A549 (cell line): Measurements from ENCODE around the gene LRRC36. TPM values are rescaled to one million over a fixed set of nuclear protein-coding genes. Genes with fewer than 3 reads are reported as not detected.

Experiments used
- ATAC-seq, 2 experiments: fragments of 200-7000 bp in 1 of 2; fragments of >200 bp in 1 of 2; cut with Nextera tagmentation in 1 of 2; cut with Tn5 transposase in 1 of 2; 3 replicates each; pipeline versions ENCODE4 v1.8.0 to v1.9.1; 2018 to 2020; ENCODE audit warnings: mild to moderate bottlenecking in 1 of 2, moderate library complexity in 1 of 2
- CTCF ChIA-PET: fragments of 300-600 bp; sonication (Branson Sonifier 250); formaldehyde crosslinking; extraction: SDS; loops from one replicate; lab custom pipeline; 2021; ENCODE audit warnings: antibody characterized with exemption, inconsistent platforms; lab: Yijun Ruan, JAX
- POLR2A ChIA-PET: fragments of 350-600 bp; formaldehyde crosslinking; extraction: SDS; loops from one replicate; lab custom pipeline; 2021; ENCODE audit warnings: antibody characterized with exemption, inconsistent platforms; lab: Yijun Ruan, JAX
- DNase-seq, 2 experiments: peaks; one replicate each; pipeline versions ENCODE4 v3.0.0 to v3.0.0-alpha.2; 2011 to 2016; ENCODE audit warnings: low read depth in 1 of 2, low spot score in 1 of 2
- FAIRE-seq: peaks from 2 replicates; lab custom pipeline; 2011; peaks lifted over from hg19 to GRCh38; lab: Jason Lieb, UNC
- H3K27ac ChIP-seq, 2 experiments: fragments of >200 bp; sonication (Bioruptor Twin); formaldehyde crosslinking; 3 replicates each; pipeline ENCODE4 v1.5.1; 2016 to 2017
- H3K4me1 ChIP-seq: fragments of >200 bp; sonication (Bioruptor Twin); formaldehyde crosslinking; 3 replicates; pipeline ENCODE4 v1.6.1; 2016
- H3K4me2 ChIP-seq: fragments of >200 bp; sonication (Bioruptor Twin); formaldehyde crosslinking; 3 replicates; pipeline ENCODE4 v1.6.1; 2016
- H3K4me3 ChIP-seq: fragments of >200 bp; sonication (Bioruptor Twin); formaldehyde crosslinking; 3 replicates; pipeline ENCODE4 v1.5.1; 2016
- H3K9me3 ChIP-seq: fragments of >200 bp; sonication (Bioruptor Twin); formaldehyde crosslinking; 3 replicates; pipeline ENCODE4 v1.6.1; 2016
- BHLHE40 ChIP-seq: IDR thresholded peaks from 2 replicates; pipeline ENCODE4 v1.6.1; 2012; ENCODE audit warnings: low read depth, low read length, inconsistent platforms
- CHD4 ChIP-seq: fragments of 200-600 bp; sonication (generic); IDR thresholded peaks from 2 replicates; pipeline ENCODE4 v1.6.1; 2016; ENCODE audit warnings: antibody characterized with exemption, mild to moderate bottlenecking, borderline replicate concordance
- CTCF ChIP-seq: fragments of >200 bp; sonication (Bioruptor Twin); formaldehyde crosslinking; IDR thresholded peaks from 3 replicates; pipeline ENCODE4 v1.5.1; 2016
- ELK1 ChIP-seq: fragments of 150-350 bp; IDR thresholded peaks from 2 replicates; pipeline ENCODE4 v1.6.1; 2014; ENCODE audit warnings: low read depth, mild to moderate bottlenecking, low read length
- ESRRA ChIP-seq: fragments of 150-350 bp; IDR thresholded peaks from 2 replicates; pipeline ENCODE4 v1.6.1; 2014; ENCODE audit warnings: mild to moderate bottlenecking, low read length, borderline replicate concordance
- HES2 ChIP-seq: fragments of >200 bp; sonication (Bioruptor Twin); formaldehyde crosslinking; IDR thresholded peaks from 2 replicates; pipeline ENCODE4 v1.6.1; 2016
- HOXA7 ChIP-seq: fragments of 250-450 bp; sonication (Bioruptor Pico); IDR thresholded peaks from 2 replicates; pipeline ENCODE4 v1.5.0; 2020; ENCODE audit warnings: mild to moderate bottlenecking, moderate library complexity
- HOXB13 ChIP-seq: fragments of 250-450 bp; sonication (Bioruptor Pico); IDR thresholded peaks from 2 replicates; pipeline ENCODE4 v1.5.0; 2020; ENCODE audit warnings: low read depth, mild to moderate bottlenecking, moderate library complexity
- JUN ChIP-seq, 2 experiments: fragments of >200 bp; sonication (Bioruptor Twin); formaldehyde crosslinking; IDR thresholded peaks; 2 replicates in 1 of 2; 3 replicates in 1 of 2; pipeline ENCODE4 v1.6.1; 2016 to 2017
- MYC ChIP-seq: IDR thresholded peaks from 2 replicates; pipeline ENCODE4 v1.6.1; 2012; ENCODE audit warnings: mild to moderate bottlenecking, inconsistent platforms, low read length, improper control_type of control experiment, borderline replicate concordance
- PHF8 ChIP-seq: fragments of 200-600 bp; sonication (generic); IDR thresholded peaks from 2 replicates; pipeline ENCODE4 v1.6.1; 2016; ENCODE audit warnings: low read depth, mild to moderate bottlenecking, antibody characterized with exemption, moderate library complexity, borderline replicate concordance
- RAD21 ChIP-seq, 2 experiments: fragments of >200 bp in 1 of 2; sonication (Bioruptor Twin) in 1 of 2; formaldehyde crosslinking in 1 of 2; IDR thresholded peaks in 1 of 2; conservative IDR thresholded peaks in 1 of 2; 2 replicates in 1 of 2; 3 replicates in 1 of 2; pipeline ENCODE4 v1.6.1; 2012 to 2018; ENCODE audit warnings: inconsistent platforms in 1 of 2
- TFCP2L1 ChIP-seq: fragments of 250-450 bp; sonication (Bioruptor Pico); IDR thresholded peaks from 2 replicates; pipeline ENCODE4 v1.5.0; 2021; ENCODE audit warnings: mild to moderate bottlenecking
- USF2 ChIP-seq: fragments of 450-650 bp; IDR thresholded peaks from 2 replicates; pipeline ENCODE4 v1.6.1; 2014; ENCODE audit warnings: antibody characterized with exemption
- WGBS: methylation state at CpG from one replicate; pipeline ENCODE4 v1.1.6; 2017; ENCODE audit errors: missing lambda C conversion rate; 5-methylcytosine and 5-hydroxymethylcytosine counted together
- polyA plus RNA-seq, 4 experiments: library from polyadenylated mRNA; depleted of rRNA in 3 of 4; stranded (reverse); fragments of >200 nt; fragmentation: RNase III in 1 of 4; extraction: RNeasy Plus Mini Kit Qiagen cat#74134 plus additional on column Dnase treatment in 1 of 4; gene quantifications; 2 replicates in 3 of 4; 3 replicates in 1 of 4; pipeline ENCODE4 v1.2.3, GENCODE V29; 2011 to 2017

Gene LRRC36
- polyA plus RNA-seq, 2 of the 4 experiments (the other 2 are of a cell fraction): 0.48 to 0.57 TPM

- peaks cover 8% of the 10 kb centered on the region; the same call in 2 of the 3 replicates for H3K4me1 ChIP-seq
- ChIA-PET CTCF (interaction anchor here (0.6 to 1.4 kb wide), 3 partner anchors 23 to 90 kb away, joined by 3 read pairs; partner anchors contain the start of gene ATP6V0D1), POLR2A (no interaction called here)
- ATAC-seq (no peak), DNase-seq (no peak), FAIRE-seq (no peak)
- H3K27ac ChIP-seq: no peak overlapping the region
- no peak overlapping the region for H3K4me2 ChIP-seq
- no peaks in the 10 kb centered on the region for H3K9me3 ChIP-seq
- TF ChIP-seq CHD4 (no peak), BHLHE40 (no peak), HES2 (no peak), USF2 (no peak), ESRRA (no peak)
- no peak overlapping the region for H3K4me3 ChIP-seq
- WGBS: 93% methylated on average over 5 of the region's 12 CpGs
These were observed 77.5 kb downstream of the LRRC36 start for GRCh38 chr16:67403976-67404555.

GRCh38 chr16:67404740-67405226, 78.2 kb downstream of the LRRC36 start:
- DNase-seq (no peak), FAIRE-seq (no peak), ATAC-seq (no peak)
- 92% methylated on average over 5 of the region's 5 CpGs for WGBS
- TF ChIP-seq MYC (no peak), ELK1 (no peak)
- POLR2A ChIA-PET: no interaction called here
- no peak overlapping the region for H3K4me2 ChIP-seq
- no peak overlapping the region for H3K4me3 ChIP-seq
- peaks cover 8% of the 10 kb centered on the region; the same call in 2 of the 3 replicates for H3K4me1 ChIP-seq
- CTCF ChIA-PET: interaction anchor here (1.2 to 1.4 kb wide), 2 partner anchors 22 to 89 kb away, joined by 3 read pairs; no protein-coding TSS in a partner anchor
- H3K27ac ChIP-seq: no peak overlapping the region
- H3K9me3 ChIP-seq: no peaks in the 10 kb centered on the region

- DNase-seq (no peak), ATAC-seq (no peak), FAIRE-seq (no peak)
- WGBS: 80% methylated on average over 8 of the region's 8 CpGs
- Histone ChIP-seq H3K27ac (no peak overlapping the region), H3K4me2 (no peak overlapping the region), H3K9me3 (no peaks in the 10 kb centered on the region), H3K4me3 (no peak overlapping the region), H3K4me1 (peaks cover 8% of the 10 kb centered on the region; the same call in 2 of the 3 replicates)
- ChIA-PET POLR2A (no interaction called here), CTCF (interaction anchor here (1.3 to 3.6 kb wide), 3 partner anchors 11 to 88 kb away, joined by 3 to 15 read pairs (median 4); partner anchors contain the start of gene ZDHHC1)
- no peak for TF ChIP-seq TFCP2L1 (CRISPR knock-in tag)
- TF ChIP-seq HOXA7 (CRISPR knock-in tag): no peak
- no peak for TF ChIP-seq USF2
- no peak for TF ChIP-seq RAD21 (conservative IDR thresholded peaks at IDR 0.05 in 1 of 2, IDR thresholded peaks at IDR 0.05 in 1 of 2)
- no peak for TF ChIP-seq HOXB13
- TF ChIP-seq JUN (IDR thresholded peaks at IDR 0.05): no peak
- TF ChIP-seq PHF8: no peak
- no peak for TF ChIP-seq CTCF
These were observed 78.7 kb downstream of the LRRC36 start for GRCh38 chr16:67405336-67405735.
